HCT116 (cell line): Measurements from ENCODE around the gene NFIX. TPM values are rescaled to one million over a fixed set of nuclear protein-coding genes. Genes with fewer than 3 reads are reported as not detected.

Experiments used
- ATAC-seq: fragments of 200-7000 bp; cut with Tn5 transposase; 2 replicates; pipeline ENCODE4 v1.9.1; 2020; ENCODE audit warnings: mild to moderate bottlenecking, moderate library complexity
- BruUV-seq: library from RNA; stranded (reverse); fragments of 400-500 nt; replicated peaks from 2 replicates; lab custom pipeline; 2021; lab: Mats Ljungman, UMichigan
- CTCF ChIA-PET: fragments of 300-600 bp; sonication (Branson Sonifier 250); formaldehyde crosslinking; loops from one replicate; lab custom pipeline; 2021; ENCODE audit warnings: antibody characterized with exemption; lab: Charles Lee
- POLR2A ChIA-PET: fragments of 300-600, 350-600 bp; sonication (Branson Sonifier 250); formaldehyde crosslinking; loops from one replicate; lab custom pipeline; 2021; ENCODE audit warnings: antibody characterized with exemption; lab: Charles Lee
- RAD21 ChIA-PET, 2 experiments: fragments of 300-600 bp; sonication (Branson Sonifier 250); formaldehyde crosslinking; loops; one replicate each; lab custom pipeline; 2023; ENCODE audit warnings: low total read pairs in 2 of 2; ENCODE audit not compliant: uncharacterized antibody in 2 of 2, unreplicated experiment in 2 of 2, low non-redundant PET in 1 of 2; lab: Charles Lee
- DNase-seq: peaks from one replicate; pipeline ENCODE4 v3.0.0-alpha.2; 2010; ENCODE audit warnings: low read depth, low spot score
- H2AFZ ChIP-seq: fragments of 200-600 bp; shearing (Covaris generic), sonication (generic); 2 replicates; pipeline ENCODE4 v1.6.1; 2017; ENCODE audit warnings: low read depth, mixed run types, mixed read lengths, antibody characterized with exemption, low read length; ENCODE audit not compliant: poor library complexity, severe bottlenecking
- H3K27ac ChIP-seq: 2 replicates; pipeline ENCODE4 v1.5.1; 2012; ENCODE audit warnings: low read depth, low read length
- H3K27me3 ChIP-seq: fragments of 200-600 bp; sonication (generic); 2 replicates; pipeline ENCODE4 v1.6.1; 2016; ENCODE audit warnings: mixed run types, low read length, mixed read lengths; ENCODE audit not compliant: insufficient read depth
- H3K36me3 ChIP-seq, 2 experiments: fragments of 200-500 bp in 1 of 2; fragments of 200-600 bp in 1 of 2; sonication (Bioruptor generic) in 1 of 2; sonication (generic) in 1 of 2; 2 replicates each; pipeline versions ENCODE4 v1.5.1 to v1.6.1; 2014 to 2016; ENCODE audit warnings: low read length in 2 of 2, inconsistent platforms in 1 of 2, mixed read lengths in 1 of 2, mixed run types in 1 of 2; ENCODE audit not compliant: insufficient read depth in 2 of 2, control insufficient read depth in 1 of 2
- H3K4me1 ChIP-seq, 2 experiments: fragments of 200-600 bp in 1 of 2; sonication (generic) in 1 of 2; 2 replicates each; pipeline versions ENCODE4 v1.5.1 to v1.6.1; 2012 to 2017; ENCODE audit warnings: low read length in 2 of 2, inconsistent platforms in 1 of 2, mild to moderate bottlenecking in 1 of 2, mixed read lengths in 1 of 2, mixed run types in 1 of 2, moderate library complexity in 1 of 2; ENCODE audit not compliant: insufficient read depth in 2 of 2, control insufficient read depth in 1 of 2
- H3K4me2 ChIP-seq: fragments of 200-600 bp; sonication (generic); 2 replicates; pipeline ENCODE4 v1.6.1; 2017; ENCODE audit warnings: mixed run types, low read length, mixed read lengths
- H3K4me3 ChIP-seq, 2 experiments: fragments of 200-600 bp in 1 of 2; sonication (generic) in 1 of 2; replicated peaks in 1 of 2; 2 replicates each; pipeline ENCODE4 v1.5.1; 2011 to 2016; ENCODE audit warnings: low read length in 2 of 2, control low read depth in 1 of 2, low read depth in 1 of 2, mild to moderate bottlenecking in 1 of 2, mixed read lengths in 1 of 2, mixed run types in 1 of 2
- H3K79me2 ChIP-seq: fragments of 200-600 bp; sonication (generic); 2 replicates; pipeline ENCODE4 v1.6.1; 2017; ENCODE audit warnings: mild to moderate bottlenecking, mixed run types, low read length, moderate library complexity, mixed read lengths; ENCODE audit not compliant: insufficient read depth
- H3K9ac ChIP-seq: fragments of 200-600 bp; sonication (generic); 2 replicates; pipeline ENCODE4 v1.6.1; 2016; ENCODE audit warnings: low read length, mixed read lengths
- H3K9me2 ChIP-seq: fragments of 200-600 bp; sonication (generic), shearing (Covaris generic); 2 replicates; pipeline ENCODE4 v1.6.1; 2017; ENCODE audit warnings: mixed run types, mild to moderate bottlenecking, moderate library complexity; ENCODE audit not compliant: insufficient read depth
- H3K9me3 ChIP-seq, 2 experiments: fragments of 200-500 bp in 1 of 2; fragments of 200-600 bp in 1 of 2; sonication (Bioruptor generic) in 1 of 2; sonication (generic) in 1 of 2; 2 replicates each; pipeline ENCODE4 v1.6.1; 2014 to 2017; ENCODE audit warnings: low read length in 2 of 2, mixed read lengths in 2 of 2, inconsistent platforms in 1 of 2, low read depth in 1 of 2, mild to moderate bottlenecking in 1 of 2, mixed run types in 1 of 2, moderate library complexity in 1 of 2; ENCODE audit not compliant: control insufficient read depth in 1 of 2, insufficient read depth in 1 of 2
- H4K20me1 ChIP-seq: fragments of 200-600 bp; sonication (generic), shearing (Covaris generic); 2 replicates; pipeline ENCODE4 v1.6.1; 2017; ENCODE audit warnings: mixed run types, mild to moderate bottlenecking, moderate library complexity; ENCODE audit not compliant: insufficient read depth
- ATF3 ChIP-seq: IDR thresholded peaks from 2 replicates; pipeline ENCODE4 v1.6.1; 2012
- CTCF ChIP-seq, 3 experiments: fragments of 200-600 bp in 1 of 3; sonication (generic) in 1 of 3; IDR thresholded peaks in 2 of 3; conservative IDR thresholded peaks in 1 of 3; 2 replicates each; pipeline ENCODE4 v1.5.1; 2012 to 2017; ENCODE audit warnings: low read depth in 2 of 3, low read length in 2 of 3, antibody characterized with exemption in 1 of 3, borderline replicate concordance in 1 of 3, control low read depth in 1 of 3, mild to moderate bottlenecking in 1 of 3, mixed read lengths in 1 of 3, mixed run types in 1 of 3, moderate library complexity in 1 of 3; ENCODE audit not compliant: insufficient read depth in 1 of 3
- ELF1 ChIP-seq: IDR thresholded peaks from 2 replicates; pipeline ENCODE4 v1.6.1; 2012; ENCODE audit warnings: low read depth, borderline replicate concordance
- MAX ChIP-seq: IDR thresholded peaks from 2 replicates; pipeline ENCODE4 v1.6.1; 2012
- REST ChIP-seq: IDR thresholded peaks from 2 replicates; pipeline ENCODE4 v1.6.1; 2012; ENCODE audit warnings: low read depth
- SIN3A ChIP-seq: IDR thresholded peaks from 2 replicates; pipeline ENCODE4 v1.6.1; 2012; ENCODE audit warnings: low read depth
- SRF ChIP-seq: IDR thresholded peaks from 2 replicates; pipeline ENCODE4 v1.6.1; 2012; ENCODE audit warnings: low read depth
- TCF7L2 ChIP-seq: IDR thresholded peaks from 2 replicates; pipeline ENCODE4 v1.7.0; 2011; ENCODE audit warnings: borderline replicate concordance, inconsistent platforms; ENCODE audit not compliant: insufficient read depth, insufficient read length; ENCODE audit errors: extremely low read depth
- intact Hi-C: fragments of 100-400 bp; cut with micrococcal nuclease; formaldehyde crosslinking; loops from 2 replicates; pipeline ENCODE4 v1.10.0; 2022
- total RNA-seq: library from RNA; stranded (reverse); gene quantifications from one replicate; pipeline ENCODE4 v1.2.1, GENCODE V29; 2021; ENCODE audit not compliant: unreplicated experiment

The NFIX gene
- total RNA-seq, 1 experiment from 2014 or later, result 34.8 TPM

- H3K4me2 ChIP-seq, result no peak overlapping the region
- no peak overlapping the region for H3K4me3 ChIP-seq
- ChIA-PET POLR2A (no interaction called here), CTCF (interaction anchor here (2.7 kb wide), 1 partner anchor 11 kb away, joined by 11 read pairs; no protein-coding TSS in a partner anchor)
- no peak overlapping the region for H3K9ac ChIP-seq
- H3K27me3 ChIP-seq, result no peaks in the 10 kb centered on the region
- TF ChIP-seq SIN3A, result no peak
- TF ChIP-seq ATF3, result no peak
- TF ChIP-seq MAX, result no peak
- no peak for TF ChIP-seq SRF
- TF ChIP-seq, all 23 proteins: peak for 0
- Histone ChIP-seq H3K4me1 (peaks cover 5% of the 10 kb centered on the region in 2 experiments; a peak in 2 of 4 replicates), H3K9me3 (no peaks in the 10 kb centered on the region), H3K36me3 (peaks cover 0 to 5% of the 10 kb centered on the region in 2 experiments; a peak in 1 of 4 replicates), H3K9me2 (no peaks in the 10 kb centered on the region), H3K27ac (no peak overlapping the region), H4K20me1 (no peaks in the 10 kb centered on the region), H3K79me2 (no peaks in the 10 kb centered on the region), H2AFZ (no peak overlapping the region)
- ATAC-seq, result no peak
- BruUV-seq, result no TSS peak
- intact Hi-C loops, result no loop called here
- no peak for DNase-seq
- RAD21 ChIA-PET, result no interaction called here
Observed at GRCh38 chr19:13022859-13023636, 27.8 kb downstream of the NFIX start.

DNA sequence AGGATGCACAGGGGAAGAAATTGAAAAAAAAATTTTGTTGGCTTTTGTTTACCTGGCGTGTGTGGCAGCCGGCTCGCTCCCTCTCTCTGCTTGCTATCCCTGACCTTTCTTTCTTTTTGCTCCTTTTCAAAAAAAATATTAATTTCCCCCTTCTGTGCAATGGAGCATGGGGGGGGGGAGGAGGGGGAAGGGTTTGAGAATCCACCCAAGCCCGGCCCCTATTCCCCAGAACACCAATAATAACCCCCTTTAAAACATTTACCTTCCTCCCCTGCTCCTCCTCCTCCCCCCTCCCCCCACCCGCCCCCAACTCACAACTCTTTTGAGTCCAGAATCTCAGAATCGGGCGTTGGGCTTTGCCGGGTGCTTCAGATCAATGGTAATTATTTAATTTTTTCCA is 28.4 kb downstream of the NFIX start:
- Histone ChIP-seq H3K27ac (no peak overlapping the region), H4K20me1 (no peaks in the 10 kb centered on the region), H3K27me3 (no peaks in the 10 kb centered on the region), H3K9ac (no peak overlapping the region), H3K36me3 (peaks cover 0 to 5% of the 10 kb centered on the region in 2 experiments; a peak in 1 of 4 replicates), H3K79me2 (no peaks in the 10 kb centered on the region), H3K9me2 (no peaks in the 10 kb centered on the region), H3K9me3 (no peaks in the 10 kb centered on the region), H3K4me3 (no peak overlapping the region), H3K4me2 (no peak overlapping the region), H2AFZ (no peak overlapping the region), H3K4me1 (peaks cover 5% of the 10 kb centered on the region in 2 experiments; a peak in 2 of 4 replicates)
- intact Hi-C loops, result no loop called here
- POLR2A ChIA-PET, result no interaction called here
- DNase-seq (no peak), ATAC-seq (no peak)
- RAD21 ChIA-PET, result no interaction called here
- no TSS peak for BruUV-seq
- CTCF ChIA-PET, result no interaction called here
- TF ChIP-seq CTCF (IDR thresholded peaks at IDR 0.05 in 2 of 3, conservative IDR thresholded peaks at IDR 0.05 in 1 of 3; ENCODE audit: borderline replicate concordance in 1 of 3, insufficient read depth in 1 of 3, low read depth in 2 of 3, low read length in 2 of 3) (no peak), TCF7L2 (no peak), REST (no peak), ELF1 (no peak)
